Measurements from ENCODE around the gene EHMT2.
"Not testable (repeated sequence)": the region's sequence is repeated elsewhere in the genome, so short reads cannot be mapped to it uniquely, and the experiment has no call there.

The EHMT2 gene

GRCh38 chr6:31897612-31898382 lies at the start of gene EHMT2:
Gene EHMT2, minus strand, starts transcription at chr6:31897698. Its CDS starts 21 bp downstream, at chr6:31897677.
- peak; percentile 83 for DNase-seq

GRCh38 chr6:31947070-31947675 lies 49.7 kb upstream of the EHMT2 start:
- no peak for DNase-seq

- no peak for DNase-seq
These were observed 48.9 kb upstream of the EHMT2 start for GRCh38 chr6:31946370-31946885.

- no peak for DNase-seq
These were observed 48.2 kb upstream of the EHMT2 start, which contains the start of gene CFB for GRCh38 chr6:31945507-31946369. Gene CFB, plus strand, starts transcription at chr6:31946095. Its CDS starts 127 bp downstream, at chr6:31946222.

GRCh38 chr6:31945154-31945506 lies 47.6 kb upstream of the EHMT2 start:
- no peak for DNase-seq

- DNase-seq: no peak
These were observed 46.2 kb upstream of the EHMT2 start for GRCh38 chr6:31943742-31944141.

- DNase-seq: no peak
These were observed 42.8 kb upstream of the EHMT2 start for GRCh38 chr6:31940256-31940664.

GRCh38 chr6:31935823-31936222 lies 38.3 kb upstream of the EHMT2 start:
- DNase-seq: no peak

- DNase-seq: no peak
These were observed 37.5 kb upstream of the EHMT2 start for GRCh38 chr6:31935021-31935420.

GRCh38 chr6:31933537-31933936 lies 36.0 kb upstream of the EHMT2 start:
- no peak for DNase-seq

- DNase-seq: not testable (repeated sequence)
These were observed 34.6 kb upstream of the EHMT2 start for GRCh38 chr6:31932137-31932536.

GRCh38 chr6:31930962-31931361 lies 33.5 kb upstream of the EHMT2 start:
- no peak for DNase-seq

GRCh38 chr6:31928672-31928939 lies 31.1 kb upstream of the EHMT2 start:
- no peak for DNase-seq

GRCh38 chr6:31927863-31928671 lies 30.6 kb upstream of the EHMT2 start:
- no peak for DNase-seq

- no peak for DNase-seq
These were observed 29.9 kb upstream of the EHMT2 start, which contains the start of gene C2 for GRCh38 chr6:31927242-31927862. Gene C2, plus strand, starts transcription at chr6:31927717. Its CDS starts 36 bp downstream, at chr6:31927753.

- DNase-seq: no peak
These were observed 25.4 kb upstream of the EHMT2 start for GRCh38 chr6:31922942-31923341.

GRCh38 chr6:31920811-31921210 lies 23.3 kb upstream of the EHMT2 start:
- DNase-seq: no peak

- DNase-seq: no peak
These were observed 22.3 kb upstream of the EHMT2 start for GRCh38 chr6:31919624-31920303.

- DNase-seq: no peak
These were observed 20.7 kb upstream of the EHMT2 start for GRCh38 chr6:31918069-31918720.

GRCh38 chr6:31915756-31916155 lies 18.3 kb upstream of the EHMT2 start:
- DNase-seq: no peak

- DNase-seq: no peak
These were observed 17.9 kb upstream of the EHMT2 start for GRCh38 chr6:31915351-31915750.

All from NCI-H1436 (cell line).